Suprapubic skin (tissue), 4 donors: ENCODE data around the gene PROC.

Source experiments
- EP300 ChIP-seq: sonication (generic); formaldehyde crosslinking; IDR thresholded peaks from one replicate; pipeline ENCODE4 v1.6.1; 2017; ENCODE audit warnings: antibody characterized with exemption
- POLR2AphosphoS5 ChIP-seq, 3 donors: sonication (generic); formaldehyde crosslinking; IDR thresholded peaks; one replicate each; pipeline ENCODE4 v1.6.1; 2017; ENCODE audit warnings: antibody characterized with exemption in 3 of 3
- TF ChIP-seq, protein P1 (sequence below), 2 donors: fragments of 200-600 bp in 1 of 2; fragments of 450-650 bp in 1 of 2; sonication (generic) in 1 of 2; IDR thresholded peaks; one replicate each; pipeline ENCODE4 v1.5.1; 2016 to 2019; ENCODE audit warnings: antibody characterized with exemption in 2 of 2, mild to moderate bottlenecking in 1 of 2, moderate library complexity in 1 of 2

DNA sequence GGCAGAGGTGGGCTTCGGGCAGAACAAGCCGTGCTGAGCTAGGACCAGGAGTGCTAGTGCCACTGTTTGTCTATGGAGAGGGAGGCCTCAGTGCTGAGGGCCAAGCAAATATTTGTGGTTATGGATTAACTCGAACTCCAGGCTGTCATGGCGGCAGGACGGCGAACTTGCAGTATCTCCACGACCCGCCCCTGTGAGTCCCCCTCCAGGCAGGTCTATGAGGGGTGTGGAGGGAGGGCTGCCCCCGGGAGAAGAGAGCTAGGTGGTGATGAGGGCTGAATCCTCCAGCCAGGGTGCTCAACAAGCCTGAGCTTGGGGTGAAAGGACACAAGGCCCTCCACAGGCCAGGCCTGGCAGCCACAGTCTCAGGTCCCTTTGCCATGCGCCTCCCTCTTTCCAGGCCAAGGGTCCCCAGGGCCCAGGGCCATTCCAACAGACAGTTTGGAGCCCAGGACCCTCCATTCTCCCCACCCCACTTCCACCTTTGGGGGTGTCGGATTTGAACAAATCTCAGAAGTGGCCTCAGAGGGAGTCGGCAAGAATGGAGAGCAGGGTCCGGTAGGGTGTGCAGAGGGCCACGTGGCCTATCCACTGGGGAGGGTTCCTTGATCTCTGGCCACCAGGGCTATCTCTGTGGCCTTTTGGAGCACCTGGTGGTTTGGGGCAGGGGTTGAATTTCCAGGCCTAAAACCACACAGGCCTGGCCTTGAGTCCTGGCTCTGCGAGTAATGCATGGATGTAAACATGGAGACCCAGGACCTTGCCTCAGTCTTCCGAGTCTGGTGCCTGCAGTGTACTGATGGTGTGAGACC, at the start of gene PROC:
- TF ChIP-seq, protein P1, sequence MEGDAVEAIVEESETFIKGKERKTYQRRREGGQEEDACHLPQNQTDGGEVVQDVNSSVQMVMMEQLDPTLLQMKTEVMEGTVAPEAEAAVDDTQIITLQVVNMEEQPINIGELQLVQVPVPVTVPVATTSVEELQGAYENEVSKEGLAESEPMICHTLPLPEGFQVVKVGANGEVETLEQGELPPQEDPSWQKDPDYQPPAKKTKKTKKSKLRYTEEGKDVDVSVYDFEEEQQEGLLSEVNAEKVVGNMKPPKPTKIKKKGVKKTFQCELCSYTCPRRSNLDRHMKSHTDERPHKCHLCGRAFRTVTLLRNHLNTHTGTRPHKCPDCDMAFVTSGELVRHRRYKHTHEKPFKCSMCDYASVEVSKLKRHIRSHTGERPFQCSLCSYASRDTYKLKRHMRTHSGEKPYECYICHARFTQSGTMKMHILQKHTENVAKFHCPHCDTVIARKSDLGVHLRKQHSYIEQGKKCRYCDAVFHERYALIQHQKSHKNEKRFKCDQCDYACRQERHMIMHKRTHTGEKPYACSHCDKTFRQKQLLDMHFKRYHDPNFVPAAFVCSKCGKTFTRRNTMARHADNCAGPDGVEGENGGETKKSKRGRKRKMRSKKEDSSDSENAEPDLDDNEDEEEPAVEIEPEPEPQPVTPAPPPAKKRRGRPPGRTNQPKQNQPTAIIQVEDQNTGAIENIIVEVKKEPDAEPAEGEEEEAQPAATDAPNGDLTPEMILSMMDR (IDR thresholded peaks at IDR 0.05): no peak
- TF ChIP-seq EP300 (no peak), POLR2AphosphoS5 (IDR thresholded peaks at IDR 0.05) (no peak)
